ENCODE data around the gene SGK2. TPM values are rescaled to one million over a fixed set of nuclear protein-coding genes. Genes with fewer than 3 reads are reported as not detected.

The SGK2 gene
- total and polyA plus RNA-seq, 2 of the 13 experiments (the other 11 are each of a cell fraction or from before 2014, with no cell fraction given) = 6.2 to 29.4 TPM

DNA sequence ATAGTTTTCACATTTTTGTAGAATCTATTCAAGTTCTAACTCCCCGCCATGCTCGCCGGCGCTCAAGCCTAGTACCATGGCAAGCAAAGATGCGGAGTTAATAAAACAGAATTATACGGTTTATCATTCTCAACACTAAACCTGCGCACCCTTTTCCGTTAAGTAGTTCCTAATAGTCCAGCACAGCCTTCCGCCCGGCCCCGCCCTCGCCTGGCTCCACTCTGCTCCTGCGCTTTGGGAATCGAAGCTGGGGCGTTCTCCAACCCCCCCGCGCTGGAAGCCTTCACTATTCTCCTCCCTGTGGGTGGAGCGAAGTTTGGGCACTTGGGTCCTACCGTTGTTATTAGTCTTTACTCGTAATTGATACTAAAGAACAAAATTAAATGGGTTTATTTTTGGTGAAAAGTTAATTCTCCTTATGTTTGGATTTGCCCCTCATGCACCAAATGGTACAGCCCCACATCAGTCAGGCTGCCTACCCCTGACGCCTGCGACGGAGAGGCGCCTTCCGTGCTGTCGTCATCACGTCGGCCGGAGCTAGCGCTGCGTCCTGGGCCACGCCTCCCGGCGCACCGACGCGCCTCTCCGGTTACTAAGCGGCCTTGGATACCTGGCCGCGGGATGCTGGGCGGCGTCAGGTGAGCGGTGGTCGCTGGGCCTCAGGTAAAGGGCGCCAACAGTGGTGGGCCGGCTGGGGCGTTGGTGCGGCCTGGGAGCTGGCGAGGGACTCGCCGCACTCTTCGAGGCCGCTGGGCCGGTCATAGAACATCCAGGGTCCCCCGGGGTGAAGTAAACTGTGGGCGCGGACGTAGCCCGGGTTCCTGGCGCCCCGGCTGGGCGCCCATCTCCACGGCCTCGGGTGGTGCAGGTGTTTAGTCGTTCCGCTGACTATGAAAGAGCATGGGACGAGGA lies 31.8 kb downstream of the SGK2 start, which contains the start of gene IFT52 (continued):
- TF ChIP-seq, protein P1, sequence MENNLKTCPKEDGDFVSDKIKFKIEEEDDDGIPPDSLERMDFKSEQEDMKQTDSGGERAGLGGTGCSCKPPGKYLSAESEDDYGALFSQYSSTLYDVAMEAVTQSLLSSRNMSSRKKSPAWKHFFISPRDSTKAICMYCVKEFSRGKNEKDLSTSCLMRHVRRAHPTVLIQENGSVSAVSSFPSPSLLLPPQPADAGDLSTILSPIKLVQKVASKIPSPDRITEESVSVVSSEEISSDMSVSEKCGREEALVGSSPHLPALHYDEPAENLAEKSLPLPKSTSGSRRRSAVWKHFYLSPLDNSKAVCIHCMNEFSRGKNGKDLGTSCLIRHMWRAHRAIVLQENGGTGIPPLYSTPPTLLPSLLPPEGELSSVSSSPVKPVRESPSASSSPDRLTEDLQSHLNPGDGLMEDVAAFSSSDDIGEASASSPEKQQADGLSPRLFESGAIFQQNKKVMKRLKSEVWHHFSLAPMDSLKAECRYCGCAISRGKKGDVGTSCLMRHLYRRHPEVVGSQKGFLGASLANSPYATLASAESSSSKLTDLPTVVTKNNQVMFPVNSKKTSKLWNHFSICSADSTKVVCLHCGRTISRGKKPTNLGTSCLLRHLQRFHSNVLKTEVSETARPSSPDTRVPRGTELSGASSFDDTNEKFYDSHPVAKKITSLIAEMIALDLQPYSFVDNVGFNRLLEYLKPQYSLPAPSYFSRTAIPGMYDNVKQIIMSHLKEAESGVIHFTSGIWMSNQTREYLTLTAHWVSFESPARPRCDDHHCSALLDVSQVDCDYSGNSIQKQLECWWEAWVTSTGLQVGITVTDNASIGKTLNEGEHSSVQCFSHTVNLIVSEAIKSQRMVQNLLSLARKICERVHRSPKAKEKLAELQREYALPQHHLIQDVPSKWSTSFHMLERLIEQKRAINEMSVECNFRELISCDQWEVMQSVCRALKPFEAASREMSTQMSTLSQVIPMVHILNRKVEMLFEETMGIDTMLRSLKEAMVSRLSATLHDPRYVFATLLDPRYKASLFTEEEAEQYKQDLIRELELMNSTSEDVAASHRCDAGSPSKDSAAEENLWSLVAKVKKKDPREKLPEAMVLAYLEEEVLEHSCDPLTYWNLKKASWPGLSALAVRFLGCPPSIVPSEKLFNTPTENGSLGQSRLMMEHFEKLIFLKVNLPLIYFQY (CRISPR knock-in tag; IDR thresholded peaks at IDR 0.05; ENCODE audit: borderline replicate concordance) = peak; percentile 59; the same call in 1 of the 2 replicates
- TF ChIP-seq ZNF792 (CRISPR knock-in tag; IDR thresholded peaks at IDR 0.05) (peak; percentile 77), ZNF264 (CRISPR knock-in tag; IDR thresholded peaks at IDR 0.05) (peak; percentile 94), YEATS4 (CRISPR knock-in tag; IDR thresholded peaks at IDR 0.05; ENCODE audit: borderline replicate concordance) (peak; percentile 89), ZNF446 (CRISPR knock-in tag; IDR thresholded peaks at IDR 0.05) (no peak), ZBTB42 (CRISPR knock-in tag; IDR thresholded peaks at IDR 0.05) (peak; percentile 92), TP53 (CRISPR knock-in tag; conservative IDR thresholded peaks at IDR 0.05) (peak; percentile 63), NR2F2 (IDR thresholded peaks at IDR 0.05; ENCODE audit: borderline replicate concordance, low read depth) (peak; percentile 25; the same call in 1 of the 2 replicates), ZNF569 (CRISPR knock-in tag; IDR thresholded peaks at IDR 0.05; ENCODE audit: borderline replicate concordance) (0 out of 2 replicates have a peak, but pooled peaks have one; percentile 44), ZBTB21 (CRISPR knock-in tag; IDR thresholded peaks at IDR 0.05) (peak; percentile 33), ZNF251 (CRISPR knock-in tag; IDR thresholded peaks at IDR 0.05) (no peak), MAFK (conservative IDR thresholded peaks at IDR 0.05 in 1 of 2, IDR thresholded peaks at IDR 0.05 in 1 of 2; ENCODE audit: low read length in 2 of 2) (no peak)
- TF ChIP-seq, protein P2, sequence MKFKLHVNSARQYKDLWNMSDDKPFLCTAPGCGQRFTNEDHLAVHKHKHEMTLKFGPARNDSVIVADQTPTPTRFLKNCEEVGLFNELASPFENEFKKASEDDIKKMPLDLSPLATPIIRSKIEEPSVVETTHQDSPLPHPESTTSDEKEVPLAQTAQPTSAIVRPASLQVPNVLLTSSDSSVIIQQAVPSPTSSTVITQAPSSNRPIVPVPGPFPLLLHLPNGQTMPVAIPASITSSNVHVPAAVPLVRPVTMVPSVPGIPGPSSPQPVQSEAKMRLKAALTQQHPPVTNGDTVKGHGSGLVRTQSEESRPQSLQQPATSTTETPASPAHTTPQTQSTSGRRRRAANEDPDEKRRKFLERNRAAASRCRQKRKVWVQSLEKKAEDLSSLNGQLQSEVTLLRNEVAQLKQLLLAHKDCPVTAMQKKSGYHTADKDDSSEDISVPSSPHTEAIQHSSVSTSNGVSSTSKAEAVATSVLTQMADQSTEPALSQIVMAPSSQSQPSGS (CRISPR knock-in tag; IDR thresholded peaks at IDR 0.05) = peak; percentile 95
- TF ChIP-seq, protein P3, sequence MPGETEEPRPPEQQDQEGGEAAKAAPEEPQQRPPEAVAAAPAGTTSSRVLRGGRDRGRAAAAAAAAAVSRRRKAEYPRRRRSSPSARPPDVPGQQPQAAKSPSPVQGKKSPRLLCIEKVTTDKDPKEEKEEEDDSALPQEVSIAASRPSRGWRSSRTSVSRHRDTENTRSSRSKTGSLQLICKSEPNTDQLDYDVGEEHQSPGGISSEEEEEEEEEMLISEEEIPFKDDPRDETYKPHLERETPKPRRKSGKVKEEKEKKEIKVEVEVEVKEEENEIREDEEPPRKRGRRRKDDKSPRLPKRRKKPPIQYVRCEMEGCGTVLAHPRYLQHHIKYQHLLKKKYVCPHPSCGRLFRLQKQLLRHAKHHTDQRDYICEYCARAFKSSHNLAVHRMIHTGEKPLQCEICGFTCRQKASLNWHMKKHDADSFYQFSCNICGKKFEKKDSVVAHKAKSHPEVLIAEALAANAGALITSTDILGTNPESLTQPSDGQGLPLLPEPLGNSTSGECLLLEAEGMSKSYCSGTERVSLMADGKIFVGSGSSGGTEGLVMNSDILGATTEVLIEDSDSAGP (CRISPR knock-in tag; IDR thresholded peaks at IDR 0.05; ENCODE audit: borderline replicate concordance) = peak; percentile 94
- TF ChIP-seq, protein P4, sequence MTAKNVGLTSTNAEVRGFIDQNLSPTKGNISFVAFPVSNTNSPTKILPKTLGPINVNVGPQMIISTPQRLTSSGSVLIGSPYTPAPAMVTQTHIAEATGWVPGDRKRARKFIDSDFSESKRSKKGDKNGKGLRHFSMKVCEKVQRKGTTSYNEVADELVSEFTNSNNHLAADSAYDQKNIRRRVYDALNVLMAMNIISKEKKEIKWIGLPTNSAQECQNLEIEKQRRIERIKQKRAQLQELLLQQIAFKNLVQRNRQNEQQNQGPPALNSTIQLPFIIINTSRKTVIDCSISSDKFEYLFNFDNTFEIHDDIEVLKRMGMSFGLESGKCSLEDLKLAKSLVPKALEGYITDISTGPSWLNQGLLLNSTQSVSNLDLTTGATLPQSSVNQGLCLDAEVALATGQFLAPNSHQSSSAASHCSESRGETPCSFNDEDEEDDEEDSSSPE (CRISPR knock-in tag; IDR thresholded peaks at IDR 0.05) = peak; percentile 67; the same call in 1 of the 2 replicates
- TF ChIP-seq, protein P5, sequence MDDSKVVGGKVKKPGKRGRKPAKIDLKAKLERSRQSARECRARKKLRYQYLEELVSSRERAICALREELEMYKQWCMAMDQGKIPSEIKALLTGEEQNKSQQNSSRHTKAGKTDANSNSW (CRISPR knock-in tag; IDR thresholded peaks at IDR 0.05; ENCODE audit: borderline replicate concordance) = 0 out of 2 replicates have a peak, but pooled peaks have one; percentile 83

Measured in HepG2 (cell line).